GM19328 (cell line): ENCODE data around the gene XRN2.

Experiments
- ATAC-seq: cut with Tn5 transposase; IDR thresholded peaks from one replicate; pipeline ENCODE4 v1.9.1; 2021; ENCODE audit warnings: mild to moderate bottlenecking, moderate library complexity; ENCODE audit not compliant: unreplicated experiment

Gene XRN2

DNA sequence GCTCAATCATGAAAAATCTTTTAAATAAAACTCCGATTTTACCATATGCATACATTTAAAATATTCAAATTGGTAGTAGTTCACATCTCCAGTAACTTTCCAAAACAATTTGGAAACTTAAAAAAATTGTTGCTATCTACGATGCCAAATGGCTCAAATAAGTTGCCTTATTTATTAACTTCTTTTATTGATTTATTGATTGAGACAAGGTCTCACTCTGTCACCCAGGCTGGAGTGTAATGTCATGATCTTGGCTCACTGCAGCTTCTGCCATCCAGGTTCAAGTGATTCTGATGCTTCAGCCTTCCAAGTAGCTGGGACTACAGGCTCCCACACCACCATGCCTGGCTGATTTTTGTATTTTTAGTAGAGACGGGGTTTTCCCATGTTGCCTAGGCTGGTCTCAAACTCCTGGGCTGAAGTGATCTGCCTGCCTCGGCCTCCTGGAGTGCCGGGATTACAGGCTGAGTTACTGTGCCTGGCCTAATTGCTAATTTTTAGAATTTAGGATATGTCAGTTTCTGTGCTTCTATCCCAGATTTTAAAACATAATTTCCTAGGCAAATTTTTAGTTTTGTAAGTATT, 81.3 kb downstream of the XRN2 start:
- ATAC-seq: no peak

DNA sequence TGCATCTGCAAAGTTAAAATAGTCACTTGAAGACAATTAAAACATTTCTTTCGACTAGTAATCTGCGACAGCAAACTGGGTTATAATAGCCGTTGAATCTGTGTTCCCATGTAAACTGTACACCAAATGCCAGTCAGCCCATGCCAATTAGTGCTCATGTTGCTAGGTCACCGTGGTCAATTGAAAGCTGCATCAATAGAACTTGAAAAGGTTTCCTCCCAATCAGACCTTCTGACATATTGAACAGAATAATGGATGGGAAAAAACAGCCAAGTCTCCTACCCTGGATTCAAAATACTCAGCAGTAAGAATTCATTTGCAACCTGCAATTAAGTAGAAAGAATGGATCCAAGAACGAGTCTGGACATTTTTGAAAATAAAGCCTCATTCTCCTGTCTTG, 83.0 kb downstream of the XRN2 start:
- ATAC-seq: no peak

DNA sequence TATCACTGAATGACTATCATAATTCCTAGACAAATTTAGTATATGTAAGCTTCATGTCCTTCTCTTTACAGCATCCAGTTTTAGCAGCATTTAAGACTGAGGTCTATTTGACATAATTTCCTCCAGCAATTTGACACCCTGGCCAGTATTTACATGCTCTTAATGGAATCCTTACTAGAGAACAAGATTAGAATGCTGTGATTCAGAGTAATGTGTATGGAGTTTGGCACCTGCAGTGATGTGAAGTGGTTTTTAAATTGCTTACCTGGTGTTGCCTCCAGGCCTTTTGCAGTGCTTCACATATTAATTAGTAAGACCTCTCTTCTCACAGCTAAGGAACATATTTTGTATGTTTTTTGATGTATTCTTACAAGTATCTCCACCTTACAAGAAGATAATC, 84.4 kb downstream of the XRN2 start:
- ATAC-seq: no peak

DNA sequence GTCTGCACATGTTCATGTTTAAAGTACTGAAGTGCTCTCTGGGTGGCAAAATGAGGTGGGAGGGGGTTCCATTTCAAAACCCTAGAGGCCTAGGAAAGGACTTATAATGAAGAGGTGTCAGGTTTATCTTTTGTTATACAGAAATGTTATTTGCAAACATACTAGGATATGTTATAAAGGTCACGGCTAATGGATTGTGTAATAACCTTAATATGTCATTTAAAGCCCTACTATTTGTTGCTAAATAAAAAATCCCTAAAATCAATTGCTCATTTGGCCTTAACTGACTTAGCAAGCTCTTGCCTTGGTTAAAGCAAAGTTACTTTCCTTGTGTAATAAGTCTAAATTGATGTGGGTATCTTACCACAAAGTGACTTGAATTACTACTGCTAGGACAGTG, 85.4 kb downstream of the XRN2 start:
- ATAC-seq: no peak

DNA sequence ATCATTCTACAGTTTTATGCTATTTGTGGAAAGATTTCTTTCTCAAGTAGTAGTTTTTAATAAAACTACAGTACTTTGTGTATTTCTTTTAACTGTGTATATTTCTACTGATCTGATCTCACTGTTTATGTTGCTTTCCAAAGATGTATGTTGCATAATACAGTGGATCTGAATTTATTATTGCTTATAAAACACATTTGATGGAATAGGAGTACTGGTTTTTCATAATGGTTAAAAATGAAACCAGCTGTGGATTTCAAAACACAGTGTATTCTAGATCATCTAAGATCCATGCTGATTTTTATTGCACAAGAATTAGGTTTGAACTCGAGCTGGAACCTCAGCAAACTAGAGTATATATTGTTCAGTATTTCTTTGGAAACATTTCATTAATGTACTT, 86.2 kb downstream of the XRN2 start:
- no peak for ATAC-seq

DNA sequence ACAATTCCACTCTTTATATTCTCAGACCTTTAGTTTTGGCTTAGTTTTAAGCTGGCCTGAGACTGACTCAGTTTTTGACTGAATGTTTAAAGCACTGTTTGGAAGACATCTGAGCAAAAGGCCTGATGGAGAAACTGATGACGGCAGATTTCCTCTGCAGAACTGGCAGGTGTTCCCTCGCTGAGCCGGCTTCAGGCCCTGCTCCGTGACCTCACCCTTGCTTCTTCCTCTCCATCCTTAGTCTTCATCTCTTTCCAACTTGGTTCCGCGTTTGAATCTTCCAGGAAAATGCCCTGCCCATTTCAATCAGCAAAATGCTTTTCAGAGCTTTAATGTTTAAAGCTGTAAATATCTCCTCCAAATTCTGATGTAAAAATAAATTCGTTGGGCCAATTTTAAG, 87.6 kb downstream of the XRN2 start:
- no peak for ATAC-seq

DNA sequence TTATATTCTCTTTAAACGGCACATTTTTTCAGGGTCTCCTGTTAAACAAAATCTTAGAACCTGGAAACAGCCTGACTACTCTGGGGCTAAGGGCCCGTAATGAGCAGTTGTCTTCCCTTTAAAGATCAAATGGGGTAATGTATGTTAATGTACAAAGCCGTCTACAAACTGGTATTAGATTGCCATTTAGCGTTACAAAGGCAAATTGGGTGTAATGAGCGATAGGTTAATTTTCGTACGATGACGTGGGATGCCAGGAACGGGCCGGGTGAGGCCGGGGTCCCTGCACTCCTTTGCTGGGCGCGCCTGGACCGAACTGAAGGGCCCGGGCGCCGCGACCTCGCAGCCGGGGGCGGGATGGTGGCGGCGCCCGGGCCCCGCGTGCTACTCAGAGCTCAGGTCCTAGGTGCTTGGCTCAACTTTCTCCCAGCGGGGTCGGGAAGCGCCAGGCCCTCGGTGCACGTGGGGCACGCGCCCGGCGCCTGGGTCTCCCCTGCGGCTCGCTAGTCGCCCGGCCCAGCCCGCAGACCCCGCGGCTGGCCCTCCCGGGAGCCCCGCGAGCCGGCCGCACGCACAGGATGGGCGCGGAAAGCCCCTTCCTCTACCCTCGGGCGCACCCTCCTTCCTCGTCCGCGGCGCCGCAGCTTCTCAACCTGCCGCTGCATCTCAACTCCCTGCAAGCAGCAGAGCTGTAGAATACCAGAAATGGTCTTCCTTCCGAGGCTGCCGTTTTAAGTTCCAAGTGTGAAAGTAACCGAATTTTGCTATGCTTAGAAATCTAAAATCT, 88.2 kb downstream of the XRN2 start:
- ATAC-seq: no peak

DNA sequence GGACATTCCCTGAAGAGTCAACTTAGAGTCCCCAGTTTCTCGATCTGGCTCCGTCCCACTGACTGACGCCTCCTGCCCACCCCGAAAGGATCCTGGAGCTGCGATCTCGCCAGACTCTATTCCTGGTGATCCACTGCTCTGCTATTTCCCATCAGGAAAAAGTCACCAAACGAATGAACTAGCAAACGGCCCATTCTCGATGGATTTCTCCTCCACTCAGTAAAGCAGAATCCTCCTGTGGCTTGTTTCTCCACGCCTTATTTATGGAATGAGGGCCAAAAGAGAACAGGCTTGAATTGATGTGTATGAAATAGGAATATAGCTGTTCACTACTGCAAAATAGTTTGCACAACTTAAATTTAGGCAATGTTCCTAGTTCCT, 88.8 kb downstream of the XRN2 start:
- no peak for ATAC-seq

DNA sequence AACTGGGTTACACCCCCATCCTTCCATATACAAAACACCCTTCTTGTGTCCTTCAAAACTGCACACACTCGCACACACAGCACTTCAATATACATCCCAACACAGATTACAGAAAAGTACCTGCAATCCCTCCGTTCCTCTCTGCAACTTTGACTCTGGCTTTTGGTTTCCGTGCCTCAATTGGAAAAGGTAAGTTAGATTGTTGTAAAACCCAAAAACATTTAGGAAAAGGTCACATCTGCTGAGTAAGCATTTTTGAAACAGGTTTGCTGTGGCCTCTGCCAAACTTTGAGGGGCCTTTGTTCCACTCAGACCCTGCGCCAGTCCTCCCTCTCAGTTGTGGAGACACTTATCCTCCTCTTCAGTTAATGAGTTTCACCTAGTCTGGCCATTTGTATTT, 90.0 kb downstream of the XRN2 start:
- no peak for ATAC-seq

DNA sequence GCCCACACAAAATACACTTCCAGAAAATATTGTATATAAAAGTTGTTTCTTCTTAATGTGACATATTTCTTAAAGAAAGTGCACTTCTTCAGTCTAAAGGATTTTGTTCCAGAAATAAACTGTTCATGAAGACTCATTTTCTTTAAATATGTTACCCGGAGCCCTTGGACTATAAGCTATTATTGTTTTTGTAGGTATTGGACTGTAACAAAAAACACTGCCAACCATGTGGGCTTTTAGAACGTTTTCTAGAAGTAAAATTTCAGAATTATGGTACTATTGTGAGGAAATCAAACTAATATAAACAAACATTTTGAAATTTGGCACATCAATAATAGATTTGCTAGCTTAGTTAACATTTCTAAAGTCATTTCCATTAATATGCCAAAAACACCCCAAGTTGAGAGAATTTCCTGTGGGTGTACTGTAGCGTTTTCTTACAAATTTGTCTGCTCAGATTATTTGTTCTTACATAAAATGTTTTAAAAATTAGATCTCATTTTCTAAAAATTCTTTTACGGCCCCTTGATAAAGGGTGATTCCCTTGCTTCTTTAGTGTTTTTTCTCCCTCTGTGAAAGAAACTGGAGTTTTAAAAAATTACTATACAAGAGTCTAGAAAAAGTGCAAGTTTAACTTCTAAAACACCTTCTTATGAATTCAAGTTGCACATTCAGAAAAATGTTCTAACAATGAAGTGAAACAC, 90.8 kb downstream of the XRN2 start:
- ATAC-seq: no peak

DNA sequence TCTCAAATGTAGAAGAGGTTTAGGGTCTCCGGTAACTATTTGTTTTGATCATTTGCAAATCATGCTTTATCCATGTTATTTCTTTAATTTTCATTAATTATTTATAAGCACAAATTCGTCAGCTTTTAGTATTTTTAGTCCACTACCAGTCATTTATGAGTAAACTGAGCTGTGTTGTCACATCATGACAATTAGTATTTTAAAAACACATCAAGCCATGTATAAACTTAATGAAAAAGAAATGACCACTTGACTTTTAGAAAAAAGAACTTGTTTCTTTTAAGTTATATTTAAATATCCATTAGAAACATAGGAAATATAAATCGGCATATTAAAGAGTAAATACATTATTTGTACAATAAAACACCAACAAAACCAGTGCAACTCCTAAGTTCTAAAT, 91.4 kb downstream of the XRN2 start:
- no peak for ATAC-seq

DNA sequence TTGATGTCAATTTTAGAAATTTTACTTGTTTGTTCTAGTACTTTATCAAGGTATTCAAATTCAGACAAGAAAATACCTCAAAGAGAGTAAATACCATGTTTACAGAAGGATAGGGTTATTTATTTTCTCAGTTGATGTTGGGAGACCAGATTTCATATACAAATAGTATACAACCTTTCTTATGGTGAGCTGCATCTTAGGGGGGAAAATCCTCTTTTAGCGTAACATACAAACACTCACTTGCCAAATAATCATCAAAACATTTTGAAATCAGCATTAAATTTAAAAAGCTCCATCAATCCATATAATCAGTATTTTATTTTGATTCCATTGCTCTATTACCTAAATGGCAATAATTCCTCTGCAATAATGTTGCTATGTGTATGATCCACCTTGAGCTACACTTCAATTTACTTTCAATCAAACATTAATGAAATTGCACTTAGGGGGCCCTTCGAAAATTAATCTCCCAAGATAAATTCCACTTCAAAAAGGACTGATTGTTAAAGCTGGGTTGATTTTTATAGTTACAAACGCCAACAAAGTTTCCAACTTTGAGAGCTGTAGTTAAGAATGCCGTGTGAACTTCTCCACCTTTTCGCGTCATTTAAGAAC, 92.0 kb downstream of the XRN2 start:
- no peak for ATAC-seq

DNA sequence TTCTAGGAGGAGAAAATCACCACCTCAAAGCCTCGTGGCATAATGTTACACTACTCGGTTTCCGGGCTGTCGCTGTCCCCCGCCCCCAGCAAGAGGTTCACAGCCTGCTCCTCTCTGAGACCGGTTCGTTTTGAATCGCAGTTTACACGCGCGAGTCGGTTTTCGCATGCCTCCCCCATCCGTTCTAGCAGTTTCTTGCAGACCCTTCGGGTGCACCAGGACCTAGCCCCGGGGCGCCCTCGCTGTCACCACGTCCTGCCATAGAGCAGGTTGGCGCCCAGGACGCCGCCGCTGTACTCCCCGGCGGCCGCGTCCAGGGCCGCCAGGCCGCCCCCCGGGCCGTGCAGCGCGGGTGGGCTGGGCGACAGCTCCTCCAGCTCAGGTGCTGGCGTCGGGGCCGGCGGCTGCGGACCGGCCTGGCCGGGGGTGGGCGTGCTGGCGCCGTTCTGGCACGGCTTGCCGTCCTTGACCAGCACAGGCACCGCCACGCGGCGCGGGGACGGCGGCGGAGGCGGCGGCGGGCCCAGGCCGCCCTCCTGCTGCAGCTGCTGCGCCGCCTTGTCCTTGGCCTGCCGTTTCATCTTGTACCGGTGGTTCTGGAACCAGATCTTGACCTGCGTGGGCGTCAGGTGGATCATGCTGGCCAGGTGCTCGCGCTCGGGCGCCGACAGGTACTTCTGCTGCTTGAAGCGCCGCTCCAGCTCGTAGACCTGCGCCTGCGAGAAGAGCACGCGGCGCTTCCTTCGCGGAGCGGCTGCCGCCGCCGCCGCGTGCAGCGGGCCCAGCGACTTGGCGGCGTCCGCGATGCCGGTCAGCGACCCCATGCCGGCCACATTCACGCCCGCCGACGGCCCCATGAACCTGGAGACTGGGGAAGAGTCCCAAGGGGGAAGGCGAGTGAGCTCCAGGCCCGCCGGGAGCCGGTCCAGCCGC, 92.8 kb downstream of the XRN2 start:
- no peak for ATAC-seq

DNA sequence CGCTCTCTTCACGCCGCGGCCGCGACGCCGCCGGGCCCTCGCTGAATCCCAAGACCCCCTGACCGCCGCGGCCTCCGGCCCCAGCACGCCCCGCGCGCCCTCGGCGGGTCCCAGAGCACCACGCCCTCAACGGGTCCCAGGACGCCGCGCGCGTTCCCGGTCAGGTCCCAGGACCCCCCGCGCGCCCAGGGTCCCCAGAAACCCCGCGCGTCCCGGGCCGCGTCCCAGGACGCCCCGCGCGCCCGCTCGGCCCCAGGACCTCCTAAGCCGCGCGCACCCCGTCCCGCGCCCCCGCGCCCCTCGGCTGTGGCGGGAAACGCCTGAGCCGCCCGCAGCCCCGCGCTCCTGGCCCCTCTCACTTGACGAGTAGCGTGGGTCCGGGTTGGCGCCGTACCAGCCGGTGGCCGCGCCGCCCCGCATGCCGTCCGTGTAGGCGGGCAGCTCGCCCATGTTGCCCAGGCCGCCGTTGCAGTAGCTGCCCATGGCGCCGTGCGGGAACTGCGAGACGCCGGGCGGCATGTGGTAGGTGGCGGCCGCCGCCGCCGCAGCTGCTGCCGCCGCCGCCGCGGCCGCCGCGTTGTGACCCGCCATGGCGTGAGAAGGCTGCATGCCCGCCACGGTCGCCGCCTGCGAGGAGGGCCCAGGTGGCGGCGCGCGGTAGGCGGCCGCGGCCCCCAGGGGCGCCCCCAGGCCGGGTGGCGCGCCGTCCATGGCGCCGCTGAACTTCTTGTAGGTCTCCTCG, 93.6 kb downstream of the XRN2 start:
- ATAC-seq: no peak

DNA sequence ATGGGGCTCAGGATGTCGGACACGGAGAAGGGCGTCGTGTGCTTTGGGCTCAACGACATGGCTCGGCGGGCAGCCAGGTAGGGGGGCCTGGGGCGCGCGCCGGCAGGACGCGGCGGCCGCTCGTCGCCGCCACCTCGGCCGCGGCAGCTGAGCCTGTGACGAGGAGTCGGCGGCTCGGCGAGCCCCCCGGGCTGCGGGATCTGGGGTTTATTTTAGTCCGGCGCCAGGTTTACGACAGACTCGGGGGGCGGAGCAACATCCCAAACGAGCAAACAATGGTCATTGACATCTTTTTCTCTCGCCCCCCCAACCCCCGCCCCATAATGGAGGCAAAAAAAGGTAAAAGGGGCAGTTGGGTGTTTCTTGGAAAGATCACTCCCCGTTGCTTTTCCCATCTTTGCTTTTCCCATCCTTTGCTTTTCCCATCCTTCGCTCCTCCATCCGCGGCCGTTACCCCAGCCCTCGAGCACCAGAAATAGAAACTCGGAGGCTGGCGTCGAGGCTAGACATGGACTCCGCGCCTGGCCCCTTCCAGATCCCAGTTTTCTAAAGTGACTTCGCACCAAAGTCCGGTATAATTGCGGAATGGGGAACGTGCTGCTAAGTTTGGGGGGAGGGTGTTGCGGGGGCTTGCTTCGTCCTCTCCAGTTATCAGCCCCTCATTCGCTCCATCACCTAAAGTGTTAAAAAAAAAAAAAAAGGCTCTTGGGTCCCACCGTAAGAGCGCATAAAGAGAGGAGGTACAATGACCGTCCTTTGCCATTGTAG, 94.4 kb downstream of the XRN2 start, which contains the start of gene NKX2-4:
Gene NKX2-4 (minus strand): TSS at position 186 of the 768 bp plus-strand sequence. CDS start 127 bp downstream, at position 59.
- no peak for ATAC-seq

DNA sequence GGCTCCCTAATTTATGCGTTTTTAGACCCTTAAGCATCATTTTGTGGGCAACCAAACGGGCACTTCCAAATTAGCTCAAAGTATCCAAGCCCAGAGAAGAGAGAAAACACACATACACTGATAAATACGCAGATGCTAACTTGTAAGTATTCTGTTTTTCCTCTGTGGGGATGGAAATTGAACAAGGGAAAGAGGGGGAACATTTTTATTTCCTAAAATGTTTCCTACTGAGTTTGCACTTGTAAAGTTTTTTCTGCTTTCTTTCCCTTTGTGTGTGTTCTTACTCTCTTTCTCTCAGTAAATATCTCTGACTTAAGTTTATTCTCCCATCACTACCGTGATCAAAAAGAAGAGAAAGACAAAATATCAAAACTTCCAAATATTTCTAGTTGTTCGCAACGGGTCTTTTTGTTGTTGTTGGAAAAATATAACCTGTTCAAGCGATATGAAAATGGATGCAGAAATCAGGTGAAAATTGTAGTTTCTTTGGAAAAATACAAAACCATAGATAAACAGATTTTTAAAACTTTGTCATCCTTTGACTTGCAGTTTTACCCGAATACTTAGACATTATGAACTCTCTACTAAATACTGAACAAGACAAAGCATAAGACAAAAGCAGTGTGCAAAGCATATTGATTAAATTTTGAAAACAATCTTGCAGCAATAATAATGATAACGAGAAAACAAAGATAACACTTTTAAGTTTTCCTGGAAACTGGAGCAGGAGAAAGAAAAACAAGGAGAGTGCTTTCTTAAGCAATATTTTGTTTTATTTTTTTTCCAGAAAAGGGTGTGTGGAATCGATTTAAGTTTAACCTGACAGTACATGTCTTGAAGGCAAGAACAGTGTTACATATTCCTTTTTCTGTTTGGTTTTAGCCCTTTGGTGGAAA, 95.2 kb downstream of the XRN2 start:
- ATAC-seq: no peak

DNA sequence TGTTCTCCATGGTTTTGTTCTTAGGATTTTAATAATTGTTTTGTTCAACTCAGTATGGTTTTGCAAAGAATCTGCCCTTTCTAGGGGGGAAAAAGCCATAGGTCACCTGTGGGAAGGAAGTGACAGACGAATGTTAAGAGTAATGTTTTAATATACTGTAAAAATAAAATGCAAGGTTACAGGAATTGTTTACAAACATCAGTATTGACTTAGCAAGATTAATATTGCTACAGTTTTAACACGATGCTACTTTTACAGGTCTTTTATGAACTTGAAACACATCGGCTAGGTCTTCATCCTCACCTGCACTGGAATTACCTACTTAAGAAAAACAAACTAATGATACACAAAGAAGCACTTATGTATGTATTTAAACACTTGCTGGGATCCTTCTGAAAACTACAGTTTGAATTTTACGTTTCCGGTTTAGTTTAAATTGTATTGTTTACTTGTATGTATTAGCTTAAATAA, 95.9 kb downstream of the XRN2 start:
- ATAC-seq: no peak

DNA sequence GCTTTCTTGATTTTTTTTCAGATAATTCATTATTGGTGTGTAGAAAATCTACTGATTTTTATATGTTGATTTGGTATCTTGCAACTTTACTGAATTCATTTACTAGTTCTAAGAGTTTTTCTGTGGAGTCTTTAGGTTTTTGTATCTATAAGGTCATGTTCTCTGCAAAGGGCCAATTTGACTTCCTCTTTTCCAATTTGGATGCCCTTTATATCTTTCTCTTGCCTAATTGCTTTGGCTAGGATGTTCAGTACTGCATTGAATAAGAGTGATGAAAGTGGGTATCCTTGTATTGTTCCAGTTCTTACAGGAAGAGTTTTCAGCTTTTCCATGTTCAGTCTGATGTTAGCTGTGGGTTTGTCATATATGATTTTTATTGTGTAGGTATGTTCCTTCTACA, 108.6 kb downstream of the XRN2 start:
- no peak for ATAC-seq
